GM12878 (cell line): ENCODE measurements around the gene NEAT1. TPM values are rescaled to one million over a fixed set of nuclear protein-coding genes. Genes with fewer than 3 reads are reported as not detected.

Source experiments
- ATAC-seq: fragments of 200-7000 bp; cut with Tn5 transposase; 3 replicates; pipeline ENCODE4 v1.9.1; 2020; ENCODE audit warnings: mild to moderate bottlenecking, moderate library complexity
- BruUV-seq: library from RNA; stranded (reverse); fragments of 400-500 nt; replicated peaks from 2 replicates; lab custom pipeline; 2021; lab: Mats Ljungman, UMichigan
- CTCF ChIA-PET: fragments of 300-600 bp; sonication (Branson Sonifier 250); formaldehyde crosslinking; extraction: SDS; loops from one replicate; lab custom pipeline; 2021; ENCODE audit warnings: inconsistent platforms; lab: Yijun Ruan, JAX
- POLR2A ChIA-PET: fragments of 350-600 bp; formaldehyde crosslinking; extraction: SDS; loops from one replicate; lab custom pipeline; 2021; ENCODE audit warnings: inconsistent platforms; lab: Charles Lee
- RAD21 ChIA-PET: fragments of 300-600 bp; sonication (Branson Sonifier 250); formaldehyde crosslinking; loops from one replicate; lab custom pipeline; 2023; ENCODE audit warnings: antibody characterized with exemption; ENCODE audit not compliant: unreplicated experiment; lab: Charles Lee
- SMC1A ChIA-PET: fragments of 300-600 bp; sonication (Branson Sonifier 250); formaldehyde crosslinking; loops from one replicate; lab custom pipeline; 2023; ENCODE audit not compliant: unreplicated experiment, uncharacterized antibody; lab: Charles Lee
- DNase-seq: peaks from one replicate; pipeline ENCODE4 v3.0.0-alpha.2; 2011; ENCODE audit warnings: low read depth, low spot score
- FAIRE-seq: peaks from 3 replicates; lab custom pipeline; 2011; peaks lifted over from hg19 to GRCh38; lab: Jason Lieb, UNC
- H2AFZ ChIP-seq: 2 replicates; pipeline ENCODE4 v1.6.0; 2011; ENCODE audit warnings: low read depth, low read length, control low read depth; ENCODE audit not compliant: control insufficient read depth
- H3K27ac ChIP-seq: 2 replicates; pipeline ENCODE4 v1.5.1; 2011; ENCODE audit warnings: control low read depth; ENCODE audit not compliant: control insufficient read depth, insufficient read depth
- H3K27me3 ChIP-seq, 2 experiments: replicated peaks in 1 of 2; 2 replicates each; pipeline versions ENCODE4 v1.6.0 to v1.6.1; 2011; ENCODE audit warnings: low read length in 1 of 2; ENCODE audit not compliant: control insufficient read depth in 2 of 2, insufficient read depth in 2 of 2
- H3K36me3 ChIP-seq, 2 experiments: 2 replicates each; pipeline ENCODE4 v1.5.1; 2011; ENCODE audit warnings: low read length in 1 of 2; ENCODE audit not compliant: control insufficient read depth in 2 of 2, insufficient read depth in 2 of 2
- H3K4me1 ChIP-seq: 2 replicates; pipeline ENCODE4 v1.6.1; 2011; ENCODE audit warnings: mild to moderate bottlenecking, low read length, moderate library complexity, mixed read lengths; ENCODE audit not compliant: control insufficient read depth, insufficient read depth
- H3K4me2 ChIP-seq: 2 replicates; pipeline ENCODE4 v1.6.0; 2011; ENCODE audit warnings: control low read depth; ENCODE audit not compliant: control insufficient read depth, insufficient read depth
- H3K4me3 ChIP-seq: fragments of 200-600 bp; sonication (generic); 2 replicates; pipeline ENCODE4 v1.5.1; 2016
- H3K79me2 ChIP-seq: 2 replicates; pipeline ENCODE4 v1.6.0; 2011; ENCODE audit warnings: low read length; ENCODE audit not compliant: control insufficient read depth, insufficient read depth
- H3K9ac ChIP-seq: 2 replicates; pipeline ENCODE4 v1.8.0; 2011; ENCODE audit warnings: low read length, control low read depth, mixed read lengths; ENCODE audit not compliant: control insufficient read depth, insufficient read depth
- H3K9me3 ChIP-seq: replicated peaks from 3 replicates; pipeline ENCODE4 v1.5.1; 2011; ENCODE audit warnings: mild to moderate bottlenecking, low read length; ENCODE audit not compliant: control insufficient read depth, insufficient read depth
- H4K20me1 ChIP-seq: 2 replicates; pipeline ENCODE4 v1.6.0; 2011; ENCODE audit not compliant: control insufficient read depth, insufficient read depth
- E4F1 ChIP-seq: fragments of 450-650 bp; IDR thresholded peaks from 2 replicates; pipeline ENCODE4 v1.6.1; 2018; ENCODE audit warnings: borderline replicate concordance, mild to moderate bottlenecking; ENCODE audit not compliant: partially characterized antibody
- LARP7 ChIP-seq: fragments of 450-650 bp; IDR thresholded peaks from 2 replicates; pipeline ENCODE4 v1.6.1; 2017; ENCODE audit warnings: mild to moderate bottlenecking
- MXI1 ChIP-seq: fragments of 150-350 bp; IDR thresholded peaks from 2 replicates; pipeline ENCODE4 v1.6.1; 2011; ENCODE audit warnings: low read depth, mild to moderate bottlenecking, inconsistent platforms, low read length, improper control_type of control experiment
- RFX5 ChIP-seq: IDR thresholded peaks from 2 replicates; pipeline ENCODE4 v1.6.1; 2011; ENCODE audit warnings: low read depth, low read length, improper control_type of control experiment
- SP1 ChIP-seq: IDR thresholded peaks from one replicate; pipeline ENCODE4 v1.6.1; 2011; ENCODE audit warnings: low read depth, low read length
- TBL1XR1 ChIP-seq: IDR thresholded peaks from 2 replicates; pipeline ENCODE4 v1.6.1; 2012; ENCODE audit warnings: low read depth, low read length, improper control_type of control experiment
- ZNF384 ChIP-seq: IDR thresholded peaks from 2 replicates; pipeline ENCODE4 v1.6.1; 2012; ENCODE audit warnings: low read depth, mild to moderate bottlenecking, low read length, improper control_type of control experiment, borderline replicate concordance
- WGBS: methylation state at CpG from one replicate; pipeline ENCODE4 v1.1.6; 2016; ENCODE audit warnings: low lambda C conversion rate; ENCODE audit not compliant: insufficient replicate concordance, insufficient coverage; ENCODE audit errors: missing lambda C conversion rate; 5-methylcytosine and 5-hydroxymethylcytosine counted together
- in situ Hi-C: fragments of 300-500 bp; cut with MboI; formaldehyde crosslinking; loops from 9 replicates; pipeline ENCODE4 v1.14.3; 2018; ENCODE audit warnings: mixed read lengths
- intact Hi-C: fragments of 100-400 bp; cut with micrococcal nuclease; formaldehyde crosslinking; loops from one replicate; pipeline ENCODE4 v1.14.2; 2022; ENCODE audit not compliant: unreplicated experiment
- polyA plus RNA-seq, 11 experiments: library from polyadenylated mRNA; depleted of rRNA in 4 of 11; unstranded in 6 of 11; stranded (reverse) in 5 of 11; fragments of >200 nt; fragmentation: Nextera tagmentation in 4 of 11; fragmentation: Illumina TruSeq in 1 of 11; extraction: Ambion mirVana in 4 of 11; extraction: Trizol in 1 of 11; gene quantifications; 1 replicate in 1 of 11; 2 replicates in 10 of 11; pipeline versions ENCODE4 v1.2.1 to v1.2.3, GENCODE V29; 2011 to 2016; ENCODE audit warnings: inconsistent platforms in 2 of 11, missing spikeins in 2 of 11, low read depth in 1 of 11
- total RNA-seq, 4 experiments: library from RNA; depleted of rRNA in 3 of 4; stranded (reverse); fragments of >200 nt in 3 of 4; fragmentation: Illumina TruSeq in 1 of 4; extraction: Trizol in 1 of 4; gene quantifications; 2 replicates each; pipeline versions ENCODE4 v1.2.1 to v1.2.3, GENCODE V29; 2013 to 2021

Gene NEAT1
- total and polyA plus RNA-seq, 10 of the 15 experiments (the other 5 are each of a cell fraction or from before 2014, with no cell fraction given): 13.6 to 328 (median 69.4) TPM

DNA sequence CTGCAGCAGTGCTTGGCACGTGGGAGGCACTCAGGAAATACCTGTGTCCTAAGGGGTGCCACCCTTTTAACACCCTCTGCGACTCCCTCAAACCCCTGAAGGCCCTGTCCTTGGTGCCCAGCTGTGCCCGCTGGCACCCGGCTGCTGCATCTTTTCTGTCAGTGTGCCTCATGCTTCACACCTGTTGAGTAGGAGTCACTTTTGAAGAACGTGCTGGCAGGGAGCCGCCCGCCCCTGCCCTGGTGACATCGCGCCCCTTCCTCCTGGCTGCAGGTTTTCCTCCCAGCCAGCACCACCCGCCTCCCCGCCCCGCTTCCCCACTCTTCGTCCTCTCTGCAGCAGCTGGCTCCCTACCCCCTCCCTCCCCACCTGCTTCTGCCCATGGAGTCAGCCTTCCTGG is 18.4 kb upstream of the NEAT1 start:
- Histone ChIP-seq H3K27ac (peak overlapping the region; percentile 91), H3K4me3 (no peak overlapping the region), H3K4me1 (peaks cover 20% of the 10 kb centered on the region), H3K9ac (peak overlapping the region; percentile 41), H3K9me3 (no peaks in the 10 kb centered on the region), H4K20me1 (no peaks in the 10 kb centered on the region), H3K36me3 (peaks cover 22 to 23% of the 10 kb centered on the region in 2 experiments), H2AFZ (no peak overlapping the region), H3K27me3 (no peaks in the 10 kb centered on the region), H3K79me2 (no peaks in the 10 kb centered on the region; the same call in 1 of the 2 replicates), H3K4me2 (peak overlapping the region; percentile 28)
- no TSS peak for BruUV-seq
- DNase-seq (no peak), FAIRE-seq (no peak), ATAC-seq (no peak)
- WGBS: 18% methylated on average over 9 of the region's 13 CpGs
- intact Hi-C loops (no loop called here), in situ Hi-C loops (no loop called here)
- POLR2A ChIA-PET: interaction anchor here (0.7 to 2.8 kb wide), 7 partner anchors 9 to 26 kb away, joined by 3 to 10 read pairs (median 3); no protein-coding TSS in a partner anchor
- RAD21 ChIA-PET: interaction anchor here (0.7 to 1.5 kb wide), 8 partner anchors 12 to 107 kb away, joined by 3 to 4 read pairs (median 3); no protein-coding TSS in a partner anchor
- no peak for TF ChIP-seq LARP7
- no peak for TF ChIP-seq E4F1
- no peak for TF ChIP-seq ZNF384
- no peak for TF ChIP-seq MXI1
- no peak for TF ChIP-seq SP1
- no peak for TF ChIP-seq TBL1XR1
- no peak for TF ChIP-seq RFX5
- SMC1A ChIA-PET: interaction anchor here (1.0 to 1.2 kb wide), 5 partner anchors 11 to 65 kb away, joined by 3 read pairs; no protein-coding TSS in a partner anchor
- CTCF ChIA-PET: interaction anchor here (1.6 to 2.9 kb wide), 2 partner anchors 12 to 16 kb away, joined by 4 to 13 read pairs; no protein-coding TSS in a partner anchor
